Gastroesophageal sphincter (tissue), 4 donors: ENCODE measurements around the gene FOXL3. TPM values are rescaled to one million over a fixed set of nuclear protein-coding genes. Genes with fewer than 3 reads are reported as not detected.

ENCODE experiments used
- ATAC-seq: fragments of 150-250 bp; one replicate; pipeline ENCODE4 v1.9.1; 2016; ENCODE audit warnings: mild to moderate bottlenecking, moderate library complexity
- H3K27ac ChIP-seq, 4 donors: fragments of 200-600 bp; sonication (generic) in 3 of 4; 1 replicate in 3 of 4; 2 replicates in 1 of 4; pipeline ENCODE4 v1.5.1; 2016 to 2019
- H3K27me3 ChIP-seq: fragments of 200-600 bp; sonication (generic); one replicate; pipeline ENCODE4 v1.5.1; 2019
- H3K36me3 ChIP-seq, 2 donors: fragments of 200-600 bp; sonication (generic); one replicate each; pipeline ENCODE4 v1.5.1; 2019; ENCODE audit warnings: control low read depth in 1 of 2
- H3K4me1 ChIP-seq, 3 donors: fragments of 200-600 bp; sonication (generic); 1 replicate in 2 of 3; 2 replicates in 1 of 3; pipeline ENCODE4 v1.5.1; 2016 to 2019; ENCODE audit warnings: control low read depth in 2 of 3
- H3K4me3 ChIP-seq, 2 donors: fragments of 200-600 bp; sonication (generic); one replicate each; pipeline ENCODE4 v1.5.1; 2019; ENCODE audit warnings: mild to moderate bottlenecking in 1 of 2, moderate library complexity in 1 of 2
- H3K9me3 ChIP-seq, 3 donors: fragments of 200-600 bp; sonication (generic); one replicate each; pipeline ENCODE4 v1.5.1; 2017 to 2019; ENCODE audit warnings: control low read depth in 2 of 3
- CTCF ChIP-seq, 4 experiments: fragments of 200-600 bp in 2 of 4; fragments of 450-650 bp in 2 of 4; sonication (generic) in 1 of 4; IDR thresholded peaks; one replicate each; pipeline ENCODE4 v1.5.1; 2017 to 2019; ENCODE audit warnings: antibody characterized with exemption in 4 of 4, mild to moderate bottlenecking in 2 of 4, moderate library complexity in 2 of 4
- EP300 ChIP-seq: sonication (generic); formaldehyde crosslinking; IDR thresholded peaks from one replicate; pipeline ENCODE4 v1.6.1; 2017; ENCODE audit warnings: antibody characterized with exemption, mild to moderate bottlenecking
- POLR2A ChIP-seq, 2 donors: fragments of 450-650 bp; IDR thresholded peaks; one replicate each; pipeline ENCODE4 v1.6.1; 2017; ENCODE audit warnings: antibody characterized with exemption in 2 of 2, mild to moderate bottlenecking in 2 of 2, moderate library complexity in 1 of 2
- POLR2AphosphoS5 ChIP-seq: sonication (generic); formaldehyde crosslinking; IDR thresholded peaks from one replicate; pipeline ENCODE4 v1.6.1; 2017; ENCODE audit warnings: antibody characterized with exemption
- WGBS, 2 donors: methylation state at CpG; one replicate each; pipeline ENCODE4 v1.1.5; 2018; ENCODE audit warnings: low coverage in 1 of 2; 5-methylcytosine and 5-hydroxymethylcytosine counted together
- total RNA-seq, 4 donors: library from RNA; depleted of rRNA; stranded (reverse); fragments of >200 nt; gene quantifications; one replicate each; pipeline ENCODE4 v1.1.0, GENCODE V29; 2016

FOXL3 gene
- total RNA-seq, 4 donors from 2014 or later, result not detected

GRCh38 chr7:309586-310228 is 19.7 kb downstream of the FOXL3 start:
- H3K4me3 ChIP-seq, result no peak overlapping the region
- H3K27me3 ChIP-seq, result peaks cover 31% of the 10 kb centered on the region
- no peak overlapping the region for H3K27ac ChIP-seq
- H3K36me3 ChIP-seq, result no peaks in the 10 kb centered on the region
- peaks cover 0 to 16% (median 0%) of the 10 kb centered on the region in 3 donors for H3K9me3 ChIP-seq
- H3K4me1 ChIP-seq, result no peaks in the 10 kb centered on the region
- WGBS, 2 donors, result 91 to 93% methylated on average over 10 to 12 of the region's 19 CpGs
- no peak for ATAC-seq
- TF ChIP-seq CTCF (IDR thresholded peaks at IDR 0.05) (no peak), POLR2A (IDR thresholded peaks at IDR 0.05) (no peak), EP300 (no peak), POLR2AphosphoS5 (no peak)

- no peak for TF ChIP-seq CTCF (IDR thresholded peaks at IDR 0.05)
- TF ChIP-seq EP300, result no peak
- no peak for TF ChIP-seq POLR2A (IDR thresholded peaks at IDR 0.05)
- TF ChIP-seq POLR2AphosphoS5, result no peak
- WGBS, 2 donors, result 40 to 58% methylated on average over 6 to 12 of the region's 19 CpGs
- H3K4me3 ChIP-seq, result no peak overlapping the region
- H3K9me3 ChIP-seq, result peaks cover 0 to 30% (median 0%) of the 10 kb centered on the region in 3 donors
- H3K4me1 ChIP-seq, result no peaks in the 10 kb centered on the region
- peaks cover 21% of the 10 kb centered on the region for H3K27me3 ChIP-seq
- no peaks in the 10 kb centered on the region for H3K36me3 ChIP-seq
- no peak for ATAC-seq
- no peak overlapping the region for H3K27ac ChIP-seq
Measured at GRCh38 chr7:311131-311680, 21.2 kb downstream of the FOXL3 start.

GRCh38 chr7:311796-312195 is 21.8 kb downstream of the FOXL3 start:
- H3K27me3 ChIP-seq, result peaks cover 21% of the 10 kb centered on the region
- peaks cover 0 to 36% (median 0%) of the 10 kb centered on the region in 3 donors for H3K9me3 ChIP-seq
- no peak overlapping the region for H3K4me3 ChIP-seq
- 52 to 55% methylated on average over 2 to 5 of the region's 5 CpGs for WGBS, 2 donors
- no peak overlapping the region for H3K27ac ChIP-seq
- H3K36me3 ChIP-seq, result no peaks in the 10 kb centered on the region
- no peak for TF ChIP-seq CTCF (IDR thresholded peaks at IDR 0.05)
- no peak for ATAC-seq
- no peaks in the 10 kb centered on the region for H3K4me1 ChIP-seq

GRCh38 chr7:312424-312823 is 22.5 kb downstream of the FOXL3 start:
- Histone ChIP-seq H3K4me1 (no peaks in the 10 kb centered on the region), H3K4me3 (no peak overlapping the region), H3K9me3 (peaks cover 0 to 35% (median 0%) of the 10 kb centered on the region in 3 donors), H3K27me3 (peaks cover 25% of the 10 kb centered on the region), H3K27ac (no peak overlapping the region), H3K36me3 (no peaks in the 10 kb centered on the region)
- no peak for TF ChIP-seq POLR2A (IDR thresholded peaks at IDR 0.05)
- TF ChIP-seq CTCF (IDR thresholded peaks at IDR 0.05), result no peak
- TF ChIP-seq EP300, result no peak
- no peak for TF ChIP-seq POLR2AphosphoS5
- 60 to 75% methylated on average over 5 to 6 of the region's 6 CpGs for WGBS, 2 donors
- no peak for ATAC-seq

- H3K36me3 ChIP-seq, result no peaks in the 10 kb centered on the region
- H3K27me3 ChIP-seq, result peaks cover 47% of the 10 kb centered on the region
- peaks cover 0 to 24% (median 0%) of the 10 kb centered on the region in 3 donors for H3K9me3 ChIP-seq
- TF ChIP-seq CTCF (IDR thresholded peaks at IDR 0.05) (no peak), POLR2A (IDR thresholded peaks at IDR 0.05) (no peak), POLR2AphosphoS5 (no peak), EP300 (no peak)
- H3K4me3 ChIP-seq, result no peak overlapping the region
- H3K27ac ChIP-seq, result no peak overlapping the region
- no peak for ATAC-seq
- 89 to 93% methylated on average over 5 to 8 of the region's 8 CpGs for WGBS, 2 donors
- no peaks in the 10 kb centered on the region for H3K4me1 ChIP-seq
Measured at GRCh38 chr7:314853-315252, 24.9 kb downstream of the FOXL3 start.
